Measurements from ENCODE around the gene EMP2. TPM values are rescaled to one million over a fixed set of nuclear protein-coding genes. Genes with fewer than 3 reads are reported as not detected.

EMP2 gene
- total RNA-seq, 1 experiment from 2014 or later: 14.4 TPM

GRCh38 chr16:10625595-10626357 is 45.4 kb upstream of the EMP2 start:
- Histone ChIP-seq H3K9me3 (ENCODE audit: control insufficient read depth, low read depth, low read length) (no peaks in the 10 kb centered on the region), H3K27ac (ENCODE audit: insufficient read length, low read depth, low read length) (no peak overlapping the region), H3K4ac (ENCODE audit: low read depth, low read length) (no peak overlapping the region), H2BK20ac (ENCODE audit: low read depth, low read length, poor library complexity, severe bottlenecking) (no peak overlapping the region), H3K14ac (ENCODE audit: insufficient read depth, low read length) (no peak overlapping the region), H2BK5ac (ENCODE audit: insufficient read length, low read length) (no peak overlapping the region), H3K23me2 (ENCODE audit: insufficient read length, low read depth, low read length, poor library complexity, severe bottlenecking) (no peaks in the 10 kb centered on the region), H4K8ac (replicated peaks; ENCODE audit: insufficient read length, low read depth, low read length) (no peak overlapping the region), H3K23ac (ENCODE audit: insufficient read length, low read depth, low read length) (no peak overlapping the region), H2AFZ (ENCODE audit: low read length) (no peak overlapping the region), H2BK15ac (ENCODE audit: low read depth, low read length) (no peak overlapping the region), H2BK12ac (ENCODE audit: insufficient read length, low read depth, low read length) (no peak overlapping the region), H3K4me2 (ENCODE audit: insufficient read depth, insufficient read length, low read length) (no peak overlapping the region), H3K9ac (ENCODE audit: extremely low read depth, insufficient read length, low read length) (no peak overlapping the region), H3K27me3 (ENCODE audit: insufficient read depth, low read length) (no peaks in the 10 kb centered on the region), H3K56ac (ENCODE audit: insufficient read length, low read depth, low read length) (no peak overlapping the region), H2AK5ac (ENCODE audit: insufficient read length, low read length) (no peak overlapping the region), H4K20me1 (ENCODE audit: control insufficient read depth, insufficient read depth, insufficient read length) (no peaks in the 10 kb centered on the region), H3K18ac (ENCODE audit: insufficient read length, low read depth, low read length) (no peak overlapping the region), H3T11ph (ENCODE audit: low read length) (no peak overlapping the region), H3K79me2 (ENCODE audit: insufficient read depth, low read length) (no peaks in the 10 kb centered on the region; the same call in 1 of the 2 replicates), H4K91ac (ENCODE audit: insufficient read length, low read depth, low read length) (no peak overlapping the region), H2BK120ac (ENCODE audit: low read depth, low read length, poor library complexity, severe bottlenecking) (no peak overlapping the region), H3K79me1 (ENCODE audit: insufficient read depth, low read depth, low read length, poor library complexity, severe bottlenecking) (no peaks in the 10 kb centered on the region), H4K5ac (ENCODE audit: insufficient read length, low read depth, low read length) (no peak overlapping the region), H3K4me1 (ENCODE audit: insufficient read depth, low read length) (no peaks in the 10 kb centered on the region; the same call in 1 of the 2 replicates)
- H3K4me3 Mint-ChIP-seq: no peak overlapping the region
- H3K36me3 Mint-ChIP-seq (ENCODE audit: insufficient read depth in 1 of 3, low read depth in 3 of 3): no peaks in the 10 kb centered on the region
- H3K27me3 Mint-ChIP-seq (ENCODE audit: low read depth): no peaks in the 10 kb centered on the region
- no peak for DNase-seq
- H3K27ac Mint-ChIP-seq: no peak overlapping the region
- no CpG with 5 or more reads among the region's 12 CpGs for WGBS (ENCODE audit: extremely low coverage, insufficient read length, low lambda C conversion rate)
- peaks cover 3 to 12% of the 10 kb centered on the region in 2 experiments; a peak in 2 of 4 replicates for H3K4me1 Mint-ChIP-seq
- no peaks in the 10 kb centered on the region; a peak in 1 of 5 replicates for H3K9me3 Mint-ChIP-seq
- no peak for TF ChIP-seq CTCF (conservative IDR thresholded peaks at IDR 0.05)

Data from H9 (cell line).